Bone marrow (tissue), 2 donors: Measurements from ENCODE around the gene DLG2.

ENCODE experiments used
- DNase-seq, 2 donors: peaks; one replicate each; lab custom pipeline; 2025; lab: John Stamatoyannopoulos, UW

The DLG2 gene

DNA sequence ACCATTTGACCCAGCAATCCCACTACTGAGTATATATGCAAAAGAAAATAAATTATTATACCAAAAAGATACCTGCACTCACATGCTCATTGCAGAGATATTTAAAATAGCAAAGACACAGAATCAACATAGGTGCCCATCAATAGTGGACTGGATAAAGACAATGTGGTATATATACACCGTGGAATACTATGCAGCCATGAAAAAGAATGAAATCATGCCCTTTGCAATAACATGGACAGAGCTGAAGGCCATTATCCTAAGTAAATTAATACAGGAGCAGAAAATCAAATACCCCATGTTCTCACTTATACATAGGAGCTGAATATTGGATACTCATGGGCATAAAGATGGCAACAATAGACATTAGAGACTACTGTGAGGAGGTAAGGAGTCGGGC lies 68.7 kb downstream of the DLG2 start:
- no peak for DNase-seq

DNA sequence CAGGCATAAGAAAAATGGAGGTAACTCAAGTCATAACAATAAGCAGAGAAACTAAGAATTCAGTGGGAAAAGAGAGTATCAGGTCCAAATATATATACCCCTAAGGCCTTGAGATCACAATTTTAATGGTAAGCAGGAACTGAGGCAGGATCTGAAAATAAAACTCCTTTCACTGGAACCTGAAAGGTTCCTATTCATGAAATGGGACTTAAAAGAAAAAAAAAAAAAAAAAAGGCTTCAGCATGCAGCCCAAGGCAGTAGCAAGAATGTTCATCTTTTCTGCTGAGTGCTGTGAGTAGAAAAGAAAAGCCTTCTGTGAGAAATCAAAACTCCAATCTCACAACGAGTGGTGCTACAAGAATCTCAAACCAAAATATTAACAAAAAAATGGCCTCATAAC lies 75.3 kb downstream of the DLG2 start:
- no peak for DNase-seq

DNA sequence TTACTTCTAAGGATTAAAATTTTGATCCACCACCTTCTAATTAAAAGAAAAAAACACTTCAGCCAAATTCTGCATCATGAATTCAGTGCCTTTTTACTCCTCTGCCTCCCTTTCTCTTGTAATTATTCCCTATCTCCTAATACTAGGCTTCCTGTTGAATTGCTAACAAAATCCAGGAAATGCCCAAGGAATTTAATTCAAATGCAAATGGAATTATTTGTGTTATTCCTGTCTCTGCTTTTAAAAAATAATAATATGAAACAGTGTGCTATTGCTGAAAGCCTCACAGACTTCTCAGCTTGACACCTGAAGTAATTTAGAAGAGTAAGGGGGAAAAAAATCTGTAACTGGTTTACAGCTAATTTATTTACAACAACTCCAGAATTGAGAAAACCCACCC lies 85.5 kb downstream of the DLG2 start:
- no peak for DNase-seq

GRCh38 chr11:85540635-85541205 lies 86.4 kb downstream of the DLG2 start:
- DNase-seq: no peak

DNA sequence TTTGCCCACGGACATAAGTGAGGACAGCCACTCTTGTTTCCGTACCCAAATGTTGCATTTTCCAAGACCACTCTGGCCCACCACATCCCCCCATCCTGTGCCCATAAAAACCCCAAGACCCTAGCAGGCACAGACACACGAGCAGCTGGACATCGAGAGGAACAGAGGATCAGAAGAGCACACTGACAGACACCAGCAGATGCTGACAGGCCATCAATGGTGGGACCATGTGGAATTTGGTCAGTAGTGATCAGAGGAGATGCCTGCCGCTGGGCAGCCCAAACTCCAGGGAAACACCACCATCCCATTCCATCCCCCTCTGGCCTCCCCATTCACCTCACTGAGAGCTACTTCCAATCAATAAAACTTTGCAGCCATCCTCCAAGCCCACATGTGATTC lies 87.0 kb downstream of the DLG2 start:
- no peak for DNase-seq

DNA sequence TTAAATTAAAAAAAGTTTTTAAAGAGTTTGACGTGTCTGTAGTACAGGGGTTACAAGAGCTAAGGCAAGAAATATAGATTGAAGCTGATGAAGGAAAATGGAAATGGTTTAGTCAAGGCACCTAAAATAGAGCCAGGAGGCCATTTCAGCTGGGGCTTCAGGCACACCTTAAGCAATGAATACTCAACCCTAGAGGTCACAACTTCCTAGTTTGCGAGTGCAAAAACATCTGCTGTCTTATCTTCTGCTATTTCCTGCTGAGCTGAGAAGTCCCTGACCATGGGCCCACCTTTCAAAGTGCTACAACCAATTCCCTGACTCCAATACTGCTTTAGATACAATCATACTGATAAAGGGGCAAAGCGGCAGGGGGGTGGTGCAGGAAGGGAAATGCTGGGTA lies 87.4 kb downstream of the DLG2 start:
- DNase-seq: no peak

DNA sequence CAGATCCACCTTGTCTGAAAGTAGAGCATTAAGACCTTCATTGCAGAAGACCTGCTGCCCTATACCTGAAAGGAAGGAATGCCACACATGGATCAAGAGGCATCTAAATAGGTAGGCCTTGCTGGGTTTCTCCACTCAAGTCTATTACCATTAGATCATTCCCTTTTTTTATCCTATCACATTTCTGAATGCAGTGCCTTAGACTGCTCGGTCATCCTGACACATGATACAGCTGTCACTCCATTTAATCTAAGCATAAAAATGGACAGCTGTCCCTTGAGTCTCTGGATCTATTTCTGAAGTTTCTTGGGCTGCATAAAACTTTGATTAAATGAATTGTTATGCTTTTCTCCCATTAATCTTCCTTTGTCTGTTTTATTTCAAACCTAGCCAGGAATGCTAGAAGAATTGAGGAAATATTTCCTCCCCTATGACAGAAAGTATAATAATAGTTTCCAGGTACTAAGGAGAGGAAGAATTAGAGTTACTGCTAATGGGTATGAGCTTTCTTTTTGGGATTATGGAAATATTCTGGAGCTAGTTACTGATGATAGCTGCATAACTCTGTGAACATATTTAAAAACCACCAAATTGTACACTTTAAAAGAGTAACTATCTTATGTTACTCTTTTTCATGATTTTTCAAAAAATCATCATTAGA lies 88.0 kb downstream of the DLG2 start:
- DNase-seq: no peak

GRCh38 chr11:85536438-85536837 lies 90.7 kb downstream of the DLG2 start:
- no peak for DNase-seq

GRCh38 chr11:85534806-85535205 lies 92.3 kb downstream of the DLG2 start:
- DNase-seq: no peak

DNA sequence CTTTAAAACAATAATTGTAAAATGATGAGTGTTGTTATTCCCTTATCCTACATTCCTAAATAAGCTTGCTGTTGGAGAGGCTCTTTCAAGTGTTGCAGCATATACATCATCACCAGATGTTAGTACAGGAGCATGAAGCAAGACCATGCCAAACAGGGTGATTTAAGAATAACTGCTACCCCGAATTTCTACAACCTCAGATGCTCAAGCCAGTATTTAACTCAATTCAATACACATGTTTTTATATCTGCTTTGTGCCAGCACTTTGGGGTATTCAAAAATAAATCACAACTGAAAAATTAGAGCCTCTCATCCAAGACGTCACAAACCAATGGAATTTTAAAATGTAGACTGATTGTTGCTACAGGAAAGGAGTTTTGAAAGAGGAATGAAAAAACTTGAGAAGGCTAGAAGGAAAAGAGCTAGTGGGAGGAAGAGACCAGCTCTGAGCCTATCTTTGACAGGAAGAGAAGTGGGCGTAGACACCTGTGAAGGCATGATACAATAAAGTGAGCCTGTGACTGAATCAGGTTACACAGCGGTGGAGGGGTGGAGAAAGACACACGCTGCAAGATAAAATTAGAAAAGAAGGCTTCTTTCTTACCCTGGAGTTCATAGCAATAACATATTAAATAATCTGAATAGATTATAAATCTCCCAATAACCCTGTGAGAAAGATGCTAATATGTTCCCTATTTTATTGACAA lies 95.8 kb downstream of the DLG2 start:
- DNase-seq: no peak

DNA sequence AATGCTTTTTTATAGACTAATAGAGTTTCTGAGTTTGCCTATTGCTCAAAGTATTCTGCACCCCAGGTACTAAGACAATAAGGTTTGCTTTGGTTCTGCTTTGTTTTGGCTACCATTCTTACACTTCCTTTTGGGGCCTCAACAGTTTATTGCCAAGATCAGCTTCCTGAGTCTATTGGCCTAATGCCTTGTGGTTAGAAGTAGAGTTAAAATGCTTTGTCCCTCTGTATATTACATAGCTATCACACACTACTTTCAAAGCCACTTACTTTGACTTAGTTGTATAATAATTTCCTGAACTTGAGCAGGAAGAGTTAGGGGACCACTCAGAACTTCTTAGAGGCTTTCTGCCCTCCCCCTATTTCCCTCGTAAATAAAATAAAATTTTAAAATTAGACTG lies 96.5 kb downstream of the DLG2 start:
- no peak for DNase-seq

DNA sequence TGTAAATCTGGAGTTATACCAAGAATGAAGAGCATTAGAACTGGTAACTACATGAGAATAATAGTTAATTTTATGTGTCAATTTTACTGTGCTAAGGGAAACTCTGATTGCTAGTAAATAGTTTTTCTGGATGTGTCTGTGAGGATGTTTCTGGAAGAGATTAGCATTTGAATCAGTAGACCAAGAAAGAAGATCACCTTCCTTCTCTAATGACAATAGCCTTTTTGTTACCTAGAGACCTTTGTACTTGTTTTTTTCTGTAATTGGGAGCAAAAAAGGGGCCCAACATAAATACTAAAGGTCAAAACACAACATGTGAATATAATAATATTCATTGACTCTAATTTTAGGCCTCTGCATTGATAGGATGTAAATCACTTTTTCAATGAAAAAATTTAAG lies 100.6 kb downstream of the DLG2 start:
- DNase-seq: no peak

DNA sequence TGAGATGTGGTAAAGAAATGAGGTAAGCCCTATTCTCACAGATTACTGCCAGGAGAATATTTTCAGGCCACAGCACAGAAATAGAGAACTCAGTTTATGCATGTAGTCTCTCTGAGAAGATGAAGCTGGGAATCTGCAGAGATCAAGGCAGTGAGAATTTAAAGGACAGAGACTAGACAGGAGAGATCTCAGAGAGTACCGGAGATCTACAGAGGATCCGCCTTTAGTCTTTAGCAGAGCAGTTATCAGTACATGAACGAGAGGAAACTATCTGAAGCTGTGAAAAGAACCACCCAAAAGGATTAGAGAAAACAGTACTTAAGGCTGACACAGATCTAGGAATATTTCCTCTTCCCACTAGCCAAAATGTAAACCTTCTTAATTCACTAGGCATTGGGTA lies 101.5 kb downstream of the DLG2 start:
- no peak for DNase-seq

- no peak for DNase-seq
These were observed 109.9 kb downstream of the DLG2 start for GRCh38 chr11:85517272-85517671.

- no peak for DNase-seq
These were observed 131.2 kb downstream of the DLG2 start for GRCh38 chr11:85495918-85496317.

GRCh38 chr11:85494396-85494795 lies 132.7 kb downstream of the DLG2 start:
- no peak for DNase-seq

- no peak for DNase-seq
These were observed 141.2 kb downstream of the DLG2 start for GRCh38 chr11:85485902-85486301.

DNA sequence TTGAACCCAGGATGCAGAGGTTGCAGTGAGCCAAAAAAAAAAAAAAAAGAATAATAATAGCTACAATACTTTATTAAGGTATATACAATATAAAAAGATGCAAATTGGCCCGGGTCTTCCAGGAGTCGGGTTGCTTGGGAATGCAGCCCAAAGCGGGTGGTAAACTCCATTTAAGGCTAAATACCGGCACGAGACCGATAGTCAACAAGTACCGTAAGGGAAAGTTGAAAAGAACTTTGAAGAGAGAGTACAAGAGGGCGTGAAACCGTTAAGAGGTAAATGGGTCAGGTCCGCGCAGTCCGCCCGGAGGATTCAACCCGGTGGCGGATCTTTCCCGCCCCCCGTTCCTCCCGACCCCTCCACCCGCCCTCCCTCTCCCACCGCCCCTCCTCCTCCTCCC lies 143.3 kb downstream of the DLG2 start:
- DNase-seq: no peak

- no peak for DNase-seq
These were observed 145.3 kb downstream of the DLG2 start for GRCh38 chr11:85481862-85482261.

GRCh38 chr11:85475660-85476517 lies 151.3 kb downstream of the DLG2 start:
- DNase-seq: no peak

DNA sequence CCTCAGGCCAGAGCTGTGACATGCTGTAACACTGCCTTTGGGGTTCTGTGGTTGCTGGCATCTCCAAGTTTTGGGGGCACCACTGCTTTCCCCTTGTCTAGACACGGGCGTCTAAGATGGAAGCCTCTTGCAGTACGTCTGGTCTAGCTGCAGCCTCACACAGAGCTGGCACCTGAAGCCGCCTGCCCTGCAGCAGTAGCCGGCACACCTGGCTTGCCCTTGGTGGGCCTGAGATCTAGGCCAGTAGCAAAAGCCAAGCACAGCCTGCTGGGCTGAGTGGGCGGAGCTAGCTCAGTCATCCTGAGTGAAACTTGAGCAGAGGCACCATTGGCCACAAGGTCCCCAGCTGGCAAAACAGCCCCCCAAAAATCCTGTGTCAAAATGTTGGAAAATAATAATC lies 154.2 kb downstream of the DLG2 start:
- no peak for DNase-seq

DNA sequence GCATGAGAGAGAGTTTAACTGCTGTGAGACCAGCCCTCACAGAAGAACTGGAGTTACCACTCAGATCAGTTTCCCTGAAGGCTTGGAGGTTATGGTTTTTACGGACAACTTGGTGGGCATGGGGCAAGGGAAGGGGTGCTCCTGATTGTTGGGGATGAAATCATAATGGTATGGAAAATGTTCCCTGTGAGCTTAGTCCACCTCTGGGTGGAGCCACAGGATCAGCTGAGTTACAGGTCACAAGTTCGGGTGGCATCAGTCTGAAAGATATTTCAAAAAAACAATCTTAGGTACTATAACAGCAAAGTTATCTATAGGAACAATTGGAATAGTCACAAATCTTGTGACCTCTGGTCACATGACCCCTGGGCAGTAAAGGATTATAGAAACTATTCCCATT lies 162.9 kb downstream of the DLG2 start:
- DNase-seq: no peak

GRCh38 chr11:85459304-85459703 lies 167.8 kb downstream of the DLG2 start:
- no peak for DNase-seq
